ENCODE data around the gene PPWD1. TPM values are rescaled to one million over a fixed set of nuclear protein-coding genes. Genes with fewer than 3 reads are reported as not detected.
"Not testable (repeated sequence)": the region's sequence is repeated elsewhere in the genome, so short reads cannot be mapped to it uniquely, and the experiment has no call there.

PPWD1 gene
- polyA plus RNA-seq, 3 donors: 9.8 to 25.4 (median 18.2) TPM

DNA sequence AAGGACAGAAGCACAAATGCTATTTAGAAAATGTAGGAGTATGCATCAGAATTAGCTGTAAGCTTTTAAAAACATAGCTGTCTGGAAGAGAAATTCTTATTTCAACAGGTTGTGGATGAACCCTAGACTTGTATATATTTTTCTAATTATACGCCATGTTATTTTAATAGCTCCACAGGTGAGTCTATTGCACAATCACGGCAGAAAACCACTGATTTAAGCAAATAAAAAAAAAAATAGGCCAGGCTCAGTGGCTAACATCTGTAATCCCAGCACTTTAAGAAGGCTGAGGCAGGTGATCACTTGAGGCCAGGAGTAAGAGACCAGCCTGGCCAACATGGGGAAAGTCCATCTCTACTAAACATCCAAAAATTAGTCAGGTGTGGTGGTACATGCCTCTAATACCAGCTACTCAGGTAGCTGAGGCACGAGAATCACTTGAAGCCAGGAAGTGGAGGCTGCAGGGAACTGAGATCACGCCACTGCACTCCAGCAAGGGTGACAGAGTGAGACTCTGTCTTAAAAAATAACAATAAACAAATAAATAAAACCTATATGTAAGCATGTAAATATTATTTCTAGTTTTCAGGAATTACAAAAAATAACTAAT is 49.3 kb downstream of the PPWD1 start:
- WGBS, 3 donors: 67 to 90% (median 89%) methylated on average over 4 of the region's 4 CpGs
- no peak overlapping the region for H3K27ac ChIP-seq (ENCODE audit: low read depth, low read length)

GRCh38 chr5:65620021-65620420 is 56.9 kb downstream of the PPWD1 start:
- 90% methylated on average over 4 of the region's 4 CpGs for WGBS, 3 donors
- H3K27ac ChIP-seq (ENCODE audit: low read depth, low read length): no peak overlapping the region

GRCh38 chr5:65621961-65622360 is 58.9 kb downstream of the PPWD1 start:
- WGBS, 3 donors: 83 to 87% (median 84%) methylated on average over 4 of the region's 4 CpGs
- not testable (repeated sequence) for H3K27ac ChIP-seq (ENCODE audit: low read depth, low read length)

DNA sequence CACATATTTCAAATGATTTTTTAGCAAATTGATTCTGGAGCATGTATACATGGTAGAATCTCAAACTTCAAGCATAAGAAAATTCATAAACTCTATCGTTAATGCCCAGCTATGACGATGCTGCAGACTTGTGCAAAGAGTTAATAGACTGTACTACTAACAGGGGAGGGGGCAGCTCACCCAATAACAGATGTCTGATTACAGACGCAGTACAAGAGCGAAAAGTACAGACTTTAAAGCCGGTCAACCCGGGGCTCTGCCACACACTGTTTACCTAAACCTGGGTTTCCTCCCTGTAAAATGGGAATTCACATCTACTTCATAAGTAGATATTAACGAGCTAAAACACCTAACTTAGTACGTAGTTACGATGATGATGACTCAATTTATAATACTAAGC is 60.4 kb downstream of the PPWD1 start:
- H3K27ac ChIP-seq (ENCODE audit: low read depth, low read length): no peak overlapping the region
- WGBS, 3 donors: 4 to 8% (median 8%) methylated on average over 9 of the region's 9 CpGs

DNA sequence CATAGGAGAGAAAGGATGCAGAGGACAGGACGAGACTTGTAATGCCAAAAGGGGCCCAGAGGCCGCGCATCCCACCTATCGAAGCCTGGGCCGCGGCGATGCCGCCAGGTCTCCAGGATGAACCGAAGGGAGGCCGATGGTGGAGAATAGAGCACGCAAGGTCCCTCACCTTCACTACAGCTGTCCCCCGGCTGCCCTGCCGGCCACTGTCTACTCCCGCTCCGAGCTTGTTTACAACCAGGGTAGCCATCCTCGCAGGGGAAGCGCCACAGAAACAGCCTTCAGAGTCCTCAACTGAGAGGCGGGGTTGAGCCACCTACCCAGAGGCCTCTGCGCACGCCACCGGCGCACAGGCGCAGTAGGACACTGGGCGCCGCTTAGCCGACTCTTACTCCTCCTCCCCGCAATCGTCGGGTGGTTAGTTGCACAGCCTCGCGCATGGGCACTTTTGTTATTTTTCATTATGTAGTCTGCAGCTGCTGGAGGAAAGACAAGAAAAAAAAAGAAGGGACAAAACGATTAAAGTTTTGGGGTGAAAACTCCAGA is 61.0 kb downstream of the PPWD1 start, which contains the start of gene TRIM23:
TSS of gene TRIM23 (minus strand) at position 309 of the 546 bp plus-strand sequence. CDS start at position 250, 59 bp downstream.
- no peak within 1 kb of the TSS for H3K27ac ChIP-seq (ENCODE audit: low read depth, low read length)
- WGBS, 3 donors: 0 to 1% (median 0%) methylated on average over 32 of the region's 32 CpGs

- H3K27ac ChIP-seq (ENCODE audit: low read depth, low read length): no peak within 1 kb of the TSS
- 0 to 1% (median 0%) methylated on average over 36 of the region's 36 CpGs for WGBS, 3 donors
Measured at GRCh38 chr5:65624571-65625555, 61.8 kb downstream of the PPWD1 start, which contains the start of the genes SHLD3 and TRAPPC13. Gene SHLD3, plus strand, starts transcription at chr5:65625027. Its CDS starts 4,561 bp downstream, at chr5:65629588. Gene TRAPPC13, plus strand, starts transcription at chr5:65625027. Its CDS starts 34 bp downstream, at chr5:65625061.

DNA sequence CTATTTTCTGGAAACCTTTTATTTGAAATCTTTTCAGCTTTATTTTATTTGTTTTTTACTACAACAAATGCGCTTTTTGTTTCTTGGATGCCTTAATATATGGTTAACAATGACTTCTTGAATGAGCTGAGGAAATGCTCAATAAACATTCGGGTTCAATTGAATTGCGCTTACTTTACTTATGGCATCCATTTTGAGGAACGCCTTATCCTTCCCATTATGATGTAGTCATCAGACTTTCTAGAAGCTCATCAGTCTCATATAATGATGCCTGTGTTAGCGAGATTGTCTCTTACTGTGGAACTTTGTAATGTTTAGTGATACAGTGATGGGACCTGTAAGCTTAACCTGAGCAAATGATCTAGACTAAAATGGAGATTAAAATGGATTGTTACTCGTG is 62.6 kb downstream of the PPWD1 start:
- WGBS, 3 donors: 53 to 63% (median 61%) methylated on average over 6 of the region's 6 CpGs
- H3K27ac ChIP-seq (ENCODE audit: low read depth, low read length): no peak overlapping the region

DNA sequence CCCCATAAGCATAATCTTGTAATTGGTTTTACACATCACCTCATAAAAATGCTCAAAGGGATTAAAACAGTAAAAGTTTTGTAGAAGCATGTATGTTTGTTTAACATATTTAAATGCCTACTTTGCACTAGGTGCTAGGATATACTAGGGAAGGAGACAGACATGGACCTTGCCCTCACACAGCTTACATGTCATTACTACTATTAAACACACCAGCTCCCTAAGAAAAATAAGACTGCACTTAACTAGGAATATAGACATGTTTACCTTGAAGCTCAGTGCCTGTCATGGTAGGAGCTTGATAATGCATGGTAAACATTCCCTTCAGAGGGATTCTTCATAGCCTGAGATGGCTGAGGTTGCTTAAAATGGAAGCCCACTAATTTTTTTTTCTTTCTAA is 67.9 kb downstream of the PPWD1 start:
- no peak overlapping the region for H3K27ac ChIP-seq (ENCODE audit: low read depth, low read length)

Other genes with a start within 250 kb of the PPWD1 start
- under 1 TPM; 0.03 to 0.67 (median 0.37) TPM for gene ADAMTS6, start 81.4 kb upstream of the PPWD1 start, polyA plus RNA-seq
- under 1 TPM; 0.56 to 0.65 (median 0.60) TPM for gene CENPK, start 128 bp upstream of the PPWD1 start, polyA plus RNA-seq
- gene TRIM23, start 61.0 kb downstream of the PPWD1 start, polyA plus RNA-seq: 1 to 10 TPM; 2.5 to 6.3 (median 4.4) TPM
- 1 to 10 TPM in 2 of 3 donors, under 1 TPM in 1; 0.75 to 2.4 (median 1.7) TPM for gene SHLD3, start 61.7 kb downstream of the PPWD1 start, polyA plus RNA-seq
- 10 to 100 TPM in 2 of 3 donors, 1 to 10 TPM in 1; 6.4 to 12.2 (median 11.2) TPM for gene TRAPPC13, start 61.7 kb downstream of the PPWD1 start, polyA plus RNA-seq
- gene SGTB, start 158.8 kb downstream of the PPWD1 start, polyA plus RNA-seq: 1 to 10 TPM; 1.1 to 5.1 (median 2.0) TPM
- gene NLN, start 158.9 kb downstream of the PPWD1 start, polyA plus RNA-seq: 1 to 10 TPM; 4.5 to 5.8 (median 5.1) TPM